GM12801 (cell line): Measurements from ENCODE around the gene ZXDA.
"Not testable (repeated sequence)": the region's sequence is repeated elsewhere in the genome, so short reads cannot be mapped to it uniquely, and the experiment has no call there.

ENCODE experiments used
- TF ChIP-seq, protein P1 (sequence below): IDR thresholded peaks from one replicate; pipeline ENCODE4 v1.5.1; 2011; ENCODE audit warnings: control low read depth; ENCODE audit not compliant: insufficient read length; ENCODE audit errors: extremely low read depth

Gene ZXDA, protein sequence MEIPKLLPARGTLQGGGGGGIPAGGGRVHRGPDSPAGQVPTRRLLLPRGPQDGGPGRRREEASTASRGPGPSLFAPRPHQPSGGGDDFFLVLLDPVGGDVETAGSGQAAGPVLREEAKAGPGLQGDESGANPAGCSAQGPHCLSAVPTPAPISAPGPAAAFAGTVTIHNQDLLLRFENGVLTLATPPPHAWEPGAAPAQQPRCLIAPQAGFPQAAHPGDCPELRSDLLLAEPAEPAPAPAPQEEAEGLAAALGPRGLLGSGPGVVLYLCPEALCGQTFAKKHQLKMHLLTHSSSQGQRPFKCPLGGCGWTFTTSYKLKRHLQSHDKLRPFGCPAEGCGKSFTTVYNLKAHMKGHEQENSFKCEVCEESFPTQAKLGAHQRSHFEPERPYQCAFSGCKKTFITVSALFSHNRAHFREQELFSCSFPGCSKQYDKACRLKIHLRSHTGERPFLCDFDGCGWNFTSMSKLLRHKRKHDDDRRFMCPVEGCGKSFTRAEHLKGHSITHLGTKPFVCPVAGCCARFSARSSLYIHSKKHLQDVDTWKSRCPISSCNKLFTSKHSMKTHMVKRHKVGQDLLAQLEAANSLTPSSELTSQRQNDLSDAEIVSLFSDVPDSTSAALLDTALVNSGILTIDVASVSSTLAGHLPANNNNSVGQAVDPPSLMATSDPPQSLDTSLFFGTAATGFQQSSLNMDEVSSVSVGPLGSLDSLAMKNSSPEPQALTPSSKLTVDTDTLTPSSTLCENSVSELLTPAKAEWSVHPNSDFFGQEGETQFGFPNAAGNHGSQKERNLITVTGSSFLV

GRCh38 chrX:57910287-57910912 lies at the start of gene ZXDA:
Gene ZXDA, minus strand, starts transcription at chrX:57910458. Its CDS starts 38 bp downstream, at chrX:57910420.
- TF ChIP-seq, protein P1, sequence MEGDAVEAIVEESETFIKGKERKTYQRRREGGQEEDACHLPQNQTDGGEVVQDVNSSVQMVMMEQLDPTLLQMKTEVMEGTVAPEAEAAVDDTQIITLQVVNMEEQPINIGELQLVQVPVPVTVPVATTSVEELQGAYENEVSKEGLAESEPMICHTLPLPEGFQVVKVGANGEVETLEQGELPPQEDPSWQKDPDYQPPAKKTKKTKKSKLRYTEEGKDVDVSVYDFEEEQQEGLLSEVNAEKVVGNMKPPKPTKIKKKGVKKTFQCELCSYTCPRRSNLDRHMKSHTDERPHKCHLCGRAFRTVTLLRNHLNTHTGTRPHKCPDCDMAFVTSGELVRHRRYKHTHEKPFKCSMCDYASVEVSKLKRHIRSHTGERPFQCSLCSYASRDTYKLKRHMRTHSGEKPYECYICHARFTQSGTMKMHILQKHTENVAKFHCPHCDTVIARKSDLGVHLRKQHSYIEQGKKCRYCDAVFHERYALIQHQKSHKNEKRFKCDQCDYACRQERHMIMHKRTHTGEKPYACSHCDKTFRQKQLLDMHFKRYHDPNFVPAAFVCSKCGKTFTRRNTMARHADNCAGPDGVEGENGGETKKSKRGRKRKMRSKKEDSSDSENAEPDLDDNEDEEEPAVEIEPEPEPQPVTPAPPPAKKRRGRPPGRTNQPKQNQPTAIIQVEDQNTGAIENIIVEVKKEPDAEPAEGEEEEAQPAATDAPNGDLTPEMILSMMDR = not testable (repeated sequence)

DNA sequence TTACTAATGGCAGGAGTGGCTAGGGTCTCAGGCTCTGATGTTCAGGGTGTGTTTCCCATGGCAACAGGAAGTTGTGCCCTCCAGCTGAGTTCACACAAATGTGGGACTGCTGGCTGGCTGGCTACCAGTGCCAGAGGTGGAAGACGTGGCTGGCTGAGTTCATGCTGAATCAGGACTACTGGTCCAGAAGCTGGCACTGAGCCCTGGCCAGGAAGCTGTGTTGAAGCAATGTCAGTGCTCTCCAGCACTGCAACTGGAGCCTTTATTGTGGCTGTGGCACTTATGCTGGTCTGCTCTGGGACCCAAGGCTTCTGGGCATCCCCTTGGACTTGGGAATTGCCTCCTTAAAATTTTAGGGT lies 42.0 kb upstream of the ZXDA start:
- TF ChIP-seq, protein P1 = no peak

DNA sequence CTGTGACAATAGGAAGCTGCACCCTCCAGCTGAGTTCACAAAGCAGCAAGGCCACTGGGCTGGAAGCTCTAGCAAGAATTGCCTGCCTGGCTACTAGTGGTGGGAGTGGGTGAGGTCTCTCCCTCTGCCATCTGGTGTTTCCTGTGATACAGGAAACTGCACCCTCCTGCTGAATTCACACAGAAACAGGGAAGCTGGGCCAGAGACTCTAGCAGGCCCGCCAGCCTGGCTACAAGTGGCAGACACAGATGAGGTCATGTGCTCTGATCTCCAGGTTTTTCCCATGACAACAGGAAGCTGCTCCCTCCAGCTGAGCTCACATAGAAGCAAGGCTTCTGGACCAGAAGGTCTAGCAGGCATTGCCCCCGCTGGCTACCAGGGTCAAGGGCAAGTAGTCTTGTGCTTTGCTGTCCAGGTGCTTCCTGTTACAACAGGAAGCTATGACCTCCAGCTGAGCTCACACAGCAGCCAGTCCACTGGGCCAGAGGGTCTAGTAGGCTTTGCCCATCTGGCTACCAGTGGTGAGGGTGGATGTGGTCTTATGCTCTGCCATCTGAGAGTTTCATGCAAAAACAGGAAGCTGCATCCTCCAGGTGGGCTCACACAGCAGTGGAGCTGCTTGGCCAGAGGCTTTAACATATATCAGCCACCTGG lies 41.5 kb upstream of the ZXDA start:
- TF ChIP-seq, protein P1 = no peak

GRCh38 chrX:57933321-57933720 lies 23.1 kb upstream of the ZXDA start:
- TF ChIP-seq, protein P1 = no peak

DNA sequence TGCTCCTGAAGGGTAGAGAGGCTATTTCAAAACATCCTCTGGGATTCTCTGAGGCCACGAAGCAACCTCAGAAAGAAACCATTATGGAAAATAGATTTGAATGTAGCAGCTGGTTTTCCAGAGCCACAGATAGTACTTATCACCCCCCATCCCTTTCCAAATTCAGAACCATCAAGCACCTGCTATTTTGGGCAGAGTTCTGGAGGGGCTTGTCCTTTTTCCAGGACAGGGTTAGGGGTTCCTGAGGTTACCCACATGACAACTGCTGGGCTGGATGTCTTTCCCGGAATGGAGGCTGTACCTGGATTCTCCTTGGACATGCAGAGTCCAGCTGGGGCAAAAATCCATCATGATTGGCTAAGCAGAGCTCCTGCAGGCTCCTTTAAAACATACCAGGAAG lies 22.0 kb upstream of the ZXDA start:
- TF ChIP-seq, protein P1 = no peak

- TF ChIP-seq, protein P1 = no peak
These were observed 19.8 kb upstream of the ZXDA start for GRCh38 chrX:57930051-57930450.

DNA sequence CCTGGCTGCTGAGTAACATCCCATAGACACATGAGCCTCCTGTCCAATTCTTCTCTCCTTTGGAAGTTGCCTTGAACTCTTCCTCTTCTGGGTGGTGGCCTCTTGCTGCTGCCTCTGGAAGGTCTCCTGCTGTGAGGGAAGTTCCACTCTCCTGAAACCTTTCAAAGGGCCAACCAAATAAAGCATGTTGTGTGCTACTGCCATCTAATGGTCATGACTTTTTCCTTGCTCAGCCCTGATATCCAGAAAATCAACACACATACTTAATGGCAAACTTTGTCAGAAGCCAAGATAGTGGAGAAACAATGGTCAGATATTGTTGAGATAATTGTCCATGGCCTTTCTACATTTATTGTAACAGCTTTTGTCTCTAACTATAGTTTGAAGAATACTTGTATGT lies 19.1 kb upstream of the ZXDA start:
- TF ChIP-seq, protein P1 = no peak
